ENCODE measurements around the gene PRDM4.
"Not testable (repeated sequence)": the region's sequence is repeated elsewhere in the genome, so short reads cannot be mapped to it uniquely, and the experiment has no call there.

The PRDM4 gene

DNA sequence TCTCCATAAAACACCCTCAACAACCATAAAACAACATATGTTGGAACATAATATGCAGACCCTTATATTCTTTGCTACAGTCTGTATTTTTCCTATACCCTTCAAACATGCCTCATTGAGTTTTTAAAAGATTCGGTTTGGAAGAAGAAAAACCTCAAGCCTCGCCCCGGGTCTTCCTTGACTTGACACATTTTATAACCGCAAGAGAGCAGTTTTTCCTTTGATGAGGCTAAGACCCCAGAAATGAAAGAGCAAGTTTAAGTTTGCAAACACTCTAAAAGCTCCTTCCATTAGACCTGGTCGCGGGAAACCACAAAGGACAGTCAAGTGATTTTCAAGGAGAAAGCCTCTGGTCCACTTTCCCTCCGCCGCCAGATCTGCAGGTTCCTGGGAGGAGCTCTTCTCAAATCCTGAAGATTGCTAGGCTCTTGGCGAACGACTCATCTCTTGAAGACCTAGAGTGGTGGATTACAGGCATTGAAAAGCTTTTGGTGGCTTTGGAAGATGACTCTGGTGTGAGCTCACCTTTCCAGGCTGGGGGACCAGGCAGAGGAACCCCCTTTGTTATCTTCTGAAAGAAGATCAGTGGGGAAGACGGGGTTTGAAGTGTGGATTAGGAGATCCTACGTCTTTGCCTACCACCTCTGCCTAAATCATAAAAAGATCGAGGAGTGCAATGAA, 13.6 kb upstream of the PRDM4 start, which contains the start of gene ASCL4:
Gene ASCL4 (plus strand): TSS at position 356 of the 681 bp plus-strand sequence. CDS start 515 bp downstream, outside the sequence.
- DNase-seq: no peak

DNA sequence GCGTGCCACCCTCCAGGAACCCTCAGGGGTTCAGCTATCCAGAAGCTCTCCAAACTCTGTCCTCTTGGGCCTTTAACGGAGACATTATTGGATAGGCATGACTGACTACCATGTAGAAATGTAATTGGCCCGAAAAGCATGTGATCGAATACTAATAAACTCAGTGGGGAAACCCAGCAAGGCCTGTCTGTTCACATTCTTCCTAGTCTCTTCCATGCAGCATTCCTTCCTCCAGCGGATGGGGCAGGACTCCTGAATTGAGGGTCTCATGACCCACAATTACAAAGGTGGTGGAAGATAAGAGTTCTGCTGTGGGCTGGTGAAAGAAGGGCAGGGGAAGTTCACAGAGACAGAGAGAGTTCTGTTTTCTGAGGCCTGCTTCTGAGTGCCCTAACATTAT, 6.5 kb upstream of the PRDM4 start:
- DNase-seq: no peak

DNA sequence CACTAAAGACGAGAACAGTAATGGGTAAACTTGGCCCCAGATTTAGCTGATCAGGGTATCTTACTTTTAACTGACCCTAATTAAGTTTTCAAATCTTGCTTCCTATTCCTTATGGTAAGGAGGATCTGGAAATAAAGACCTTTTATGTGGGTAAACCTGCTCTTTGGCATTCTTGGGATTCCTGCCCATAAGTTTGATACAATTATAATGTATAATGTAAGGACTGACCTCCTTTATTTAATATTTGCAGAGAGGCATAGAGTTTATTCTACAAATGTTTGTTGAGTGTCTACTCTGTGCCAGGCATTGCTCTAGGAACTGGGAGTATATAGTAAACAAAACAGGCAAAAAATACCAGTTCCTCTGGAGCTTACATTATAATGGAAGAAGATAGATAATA, 4.4 kb upstream of the PRDM4 start:
- DNase-seq: no peak

- no peak for DNase-seq
Observed at GRCh38 chr12:107764626-107765025, 3.7 kb upstream of the PRDM4 start.

GRCh38 chr12:107762874-107763273, 1.9 kb upstream of the PRDM4 start:
- DNase-seq: no peak

DNA sequence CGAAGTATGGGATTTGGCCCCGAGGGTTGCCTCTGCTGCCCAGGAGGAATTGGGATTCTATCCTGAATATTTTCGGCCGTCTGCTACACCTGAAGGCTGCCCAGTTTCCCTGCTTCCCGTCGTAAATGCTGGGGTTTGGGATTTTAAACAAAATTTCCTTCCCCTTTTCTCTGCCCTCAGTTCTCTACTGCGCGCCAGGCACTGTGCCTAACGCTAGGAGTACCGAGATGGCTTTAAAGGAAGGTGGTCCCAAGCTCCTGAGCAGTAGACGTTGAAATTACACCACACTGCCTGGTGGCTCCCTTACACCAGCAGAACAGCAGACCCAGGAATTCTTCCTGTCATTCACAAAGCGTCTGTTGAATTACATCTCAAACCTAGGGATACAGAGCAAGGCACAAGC, 566 bp upstream of the PRDM4 start:
- DNase-seq: no peak

DNA sequence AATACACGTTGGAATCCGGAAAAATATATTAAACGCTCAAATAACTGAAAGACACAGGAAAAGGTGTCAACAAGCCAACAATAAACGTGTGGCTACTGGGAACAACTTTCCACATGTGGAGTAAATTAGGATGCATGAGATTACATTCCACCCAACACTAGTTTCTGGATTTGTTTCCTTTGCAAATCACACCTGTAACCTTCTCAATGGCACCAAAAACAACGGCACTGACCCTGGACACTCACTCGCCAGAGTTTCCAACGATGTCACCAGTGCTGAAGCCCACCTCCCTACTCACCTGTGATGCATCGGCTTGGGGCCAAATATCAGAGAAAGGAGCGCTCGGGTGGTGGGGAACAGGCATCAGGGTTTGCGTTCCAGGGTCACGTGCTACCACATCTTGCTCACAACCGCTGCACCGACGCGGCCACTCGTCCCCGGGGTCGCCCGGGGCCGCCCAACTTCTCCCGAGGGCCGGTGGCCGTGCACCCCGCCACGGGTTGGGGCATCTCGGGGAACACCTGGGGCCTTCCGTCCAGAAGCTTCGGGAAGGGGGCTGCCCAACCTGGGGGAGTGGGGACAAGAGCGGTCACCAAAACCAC, 629 bp downstream of the PRDM4 start:
- DNase-seq: peak; percentile 31

GRCh38 chr12:107759410-107759809, 1.5 kb downstream of the PRDM4 start:
- DNase-seq: no peak

GRCh38 chr12:107749083-107749482, 11.9 kb downstream of the PRDM4 start:
- no peak for DNase-seq

- no peak for DNase-seq
Observed at GRCh38 chr12:107748472-107748871, 12.5 kb downstream of the PRDM4 start.

DNA sequence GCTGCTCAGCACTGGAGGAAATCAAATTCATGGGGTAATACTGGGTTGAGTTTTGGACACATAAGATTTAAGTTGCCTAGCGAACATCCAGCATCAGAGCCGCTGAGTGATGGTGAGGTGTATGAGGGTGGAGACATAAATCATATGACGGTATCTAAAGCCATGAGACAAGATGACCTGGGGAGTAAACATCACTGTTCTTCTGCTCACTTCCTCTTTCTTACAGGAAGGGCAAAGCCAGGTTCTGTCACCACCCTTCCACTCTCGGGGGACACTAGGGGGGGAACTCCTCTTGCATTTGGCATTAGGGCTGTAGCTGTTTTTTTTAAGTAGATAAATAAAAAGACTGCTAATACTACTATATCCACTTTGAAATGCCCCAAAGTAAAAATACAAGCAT, 24.0 kb downstream of the PRDM4 start:
- no peak for DNase-seq

DNA sequence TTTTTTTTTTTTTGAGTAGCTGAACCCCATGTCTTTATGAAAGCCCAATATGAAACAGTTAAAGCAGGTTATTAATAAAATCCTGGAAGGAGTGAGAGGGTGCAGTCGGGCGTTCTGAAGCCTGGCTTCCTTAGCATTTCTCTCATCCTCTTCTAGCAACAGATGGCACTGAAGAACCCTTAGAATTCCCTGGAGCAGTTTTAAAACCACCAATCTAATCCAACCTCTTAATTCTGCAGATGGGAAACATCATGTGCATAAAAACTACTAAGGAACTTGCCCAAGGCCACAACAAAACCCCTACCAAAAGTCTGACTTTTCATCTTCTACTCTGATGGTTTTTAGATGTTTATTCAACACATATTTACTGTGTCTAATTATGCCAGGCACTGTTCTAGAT, 25.2 kb downstream of the PRDM4 start:
- DNase-seq: no peak

DNA sequence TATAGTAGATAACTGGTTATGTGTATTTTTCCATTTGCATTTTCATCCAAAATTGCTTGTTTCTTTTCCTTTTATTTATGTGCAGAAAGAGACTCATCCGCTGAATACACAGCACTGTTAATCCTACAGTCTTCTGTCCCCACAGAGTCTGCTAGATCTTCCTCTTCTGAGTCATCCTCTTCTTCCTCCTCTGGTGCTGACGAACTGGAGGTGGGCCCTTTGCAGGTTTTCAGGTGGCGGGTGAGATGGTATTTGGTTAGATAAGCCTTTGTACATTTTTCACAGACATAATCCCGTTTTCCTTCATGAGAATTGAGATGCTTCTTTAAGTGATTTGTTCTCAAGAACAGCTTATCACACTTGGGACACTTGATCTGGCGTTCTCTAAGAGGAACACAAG, 26.8 kb downstream of the PRDM4 start:
- no peak for DNase-seq

- no peak for DNase-seq
Observed at GRCh38 chr12:107732365-107732764, 28.6 kb downstream of the PRDM4 start.

GRCh38 chr12:107731366-107731765, 29.6 kb downstream of the PRDM4 start:
- DNase-seq: no peak

DNA sequence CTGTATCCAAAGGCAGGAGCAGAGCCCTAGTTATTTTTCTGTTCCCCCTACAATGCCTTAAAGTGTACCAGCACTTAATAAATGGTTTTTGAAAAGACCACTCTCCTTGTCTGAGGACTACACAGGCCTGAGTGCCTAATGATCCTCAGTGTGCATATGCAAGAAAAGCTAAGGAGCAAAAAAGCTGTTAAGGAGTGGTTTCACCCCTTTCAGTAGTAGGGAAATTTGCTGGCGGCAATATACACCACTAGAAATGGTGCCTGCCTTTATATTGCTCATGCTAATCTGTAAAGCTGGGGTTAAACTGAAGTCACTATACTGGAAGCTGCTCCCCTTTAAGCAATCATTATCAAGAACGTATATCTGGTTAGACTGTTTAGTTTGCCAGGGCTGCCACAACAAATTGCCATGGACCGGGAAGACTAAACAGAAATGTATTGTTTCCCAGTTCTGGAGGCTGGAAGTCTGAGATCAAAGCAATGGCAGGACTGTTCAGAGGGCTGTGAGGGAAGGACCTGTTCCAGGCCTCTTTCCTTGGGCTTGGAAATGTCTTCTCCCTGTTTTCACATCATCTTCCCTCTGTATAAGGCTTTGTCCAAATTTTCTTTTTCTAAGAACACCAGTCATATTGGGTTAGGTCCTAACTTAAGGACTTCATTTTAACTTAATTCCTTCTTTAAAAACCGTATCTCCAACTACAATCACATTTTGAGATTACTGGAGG, 30.2 kb downstream of the PRDM4 start:
- DNase-seq: no peak

- DNase-seq: not testable (repeated sequence)
Observed at GRCh38 chr12:107727742-107728141, 33.2 kb downstream of the PRDM4 start.

GRCh38 chr12:107727327-107727726, 33.6 kb downstream of the PRDM4 start:
- not testable (repeated sequence) for DNase-seq

GRCh38 chr12:107718606-107719005, 42.3 kb downstream of the PRDM4 start:
- DNase-seq: no peak

- no peak for DNase-seq
Observed at GRCh38 chr12:107715780-107716179, 45.2 kb downstream of the PRDM4 start.

DNA sequence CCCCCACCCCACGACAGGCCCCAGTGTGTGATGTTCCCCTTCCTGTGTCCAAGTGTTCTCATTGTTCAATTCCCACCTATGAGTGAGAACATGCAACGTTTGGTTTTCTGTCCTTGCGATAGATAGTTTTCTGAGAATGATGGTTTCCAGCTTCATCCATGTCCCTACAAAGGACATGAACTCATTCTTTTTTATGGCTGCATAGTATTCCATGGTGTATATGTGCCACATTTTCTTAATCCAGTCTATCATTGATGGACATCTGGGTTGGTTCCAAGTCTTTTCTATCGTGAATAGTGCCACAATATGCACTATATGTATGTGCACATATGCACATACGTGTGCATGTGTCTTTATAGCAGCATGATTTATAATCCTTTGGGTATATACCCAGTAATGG, 55.4 kb downstream of the PRDM4 start:
- DNase-seq: not testable (repeated sequence)

- DNase-seq: no peak
Observed at GRCh38 chr12:107704041-107704440, 56.9 kb downstream of the PRDM4 start.

- DNase-seq: no peak
Observed at GRCh38 chr12:107702106-107702505, 58.8 kb downstream of the PRDM4 start.

DNA sequence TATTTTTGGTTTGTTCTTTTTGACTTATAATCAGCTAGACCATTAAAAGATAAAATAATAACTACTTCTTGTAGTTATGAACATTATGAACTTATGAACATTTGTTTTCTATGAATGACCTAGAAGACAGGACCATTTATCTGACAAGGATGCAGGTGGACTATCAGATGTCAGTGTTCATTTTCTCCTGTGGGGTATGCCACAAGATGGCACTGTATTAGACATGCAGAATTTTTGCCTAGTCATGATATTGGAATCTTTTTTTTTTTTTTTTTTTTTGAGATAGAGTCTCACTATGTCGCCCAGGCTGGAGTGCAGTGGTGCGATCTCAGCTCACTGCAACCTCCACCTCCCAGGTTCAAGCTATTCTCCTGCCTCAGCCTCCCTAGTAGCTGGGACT, 65.2 kb downstream of the PRDM4 start:
- not testable (repeated sequence) for DNase-seq
